ENCODE data around the gene AXDND1.

DNA sequence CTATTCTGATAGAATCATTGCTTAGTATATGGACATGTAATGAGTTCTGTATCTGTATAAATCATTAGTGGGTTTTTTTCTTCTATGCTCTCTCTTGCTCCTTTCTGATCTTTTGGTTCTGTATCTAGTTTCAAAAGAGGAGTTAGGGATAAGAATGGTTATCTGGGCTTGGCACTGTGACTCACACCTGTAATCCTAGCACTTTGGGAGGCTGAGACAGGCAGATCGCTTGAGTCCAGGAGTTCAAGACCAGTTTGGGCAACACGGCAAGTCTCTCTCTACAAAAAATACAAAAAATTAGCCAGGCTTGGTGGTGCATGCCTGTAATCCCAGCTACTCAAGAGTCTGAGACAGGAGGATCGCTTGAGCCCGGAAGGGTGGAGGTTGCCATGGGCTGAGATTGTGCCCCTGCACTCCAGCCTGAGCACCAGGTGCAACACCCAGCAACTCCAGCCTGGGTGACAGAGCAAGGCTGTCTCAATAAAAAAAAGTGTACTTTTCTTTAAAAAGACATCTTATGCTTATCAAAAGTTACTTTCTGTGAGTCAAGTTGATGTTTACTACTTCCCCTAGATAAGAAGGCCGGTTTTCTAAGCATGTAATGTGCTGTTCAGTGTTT, 27.7 kb upstream of the AXDND1 start:
- TF ChIP-seq, protein P1, sequence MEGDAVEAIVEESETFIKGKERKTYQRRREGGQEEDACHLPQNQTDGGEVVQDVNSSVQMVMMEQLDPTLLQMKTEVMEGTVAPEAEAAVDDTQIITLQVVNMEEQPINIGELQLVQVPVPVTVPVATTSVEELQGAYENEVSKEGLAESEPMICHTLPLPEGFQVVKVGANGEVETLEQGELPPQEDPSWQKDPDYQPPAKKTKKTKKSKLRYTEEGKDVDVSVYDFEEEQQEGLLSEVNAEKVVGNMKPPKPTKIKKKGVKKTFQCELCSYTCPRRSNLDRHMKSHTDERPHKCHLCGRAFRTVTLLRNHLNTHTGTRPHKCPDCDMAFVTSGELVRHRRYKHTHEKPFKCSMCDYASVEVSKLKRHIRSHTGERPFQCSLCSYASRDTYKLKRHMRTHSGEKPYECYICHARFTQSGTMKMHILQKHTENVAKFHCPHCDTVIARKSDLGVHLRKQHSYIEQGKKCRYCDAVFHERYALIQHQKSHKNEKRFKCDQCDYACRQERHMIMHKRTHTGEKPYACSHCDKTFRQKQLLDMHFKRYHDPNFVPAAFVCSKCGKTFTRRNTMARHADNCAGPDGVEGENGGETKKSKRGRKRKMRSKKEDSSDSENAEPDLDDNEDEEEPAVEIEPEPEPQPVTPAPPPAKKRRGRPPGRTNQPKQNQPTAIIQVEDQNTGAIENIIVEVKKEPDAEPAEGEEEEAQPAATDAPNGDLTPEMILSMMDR (IDR thresholded peaks at IDR 0.05; ENCODE audit: low read length), result no peak
- TF ChIP-seq EZH2 (optimal IDR thresholded peaks at IDR 0.05; ENCODE audit: low read depth, low read length), result no peak
- TF ChIP-seq EZH2phosphoT487 (IDR thresholded peaks at IDR 0.05; ENCODE audit: low read length), result no peak

Data from MM.1S (cell line).